H1 (cell line): ENCODE measurements around the gene RNF43. TPM values are rescaled to one million over a fixed set of nuclear protein-coding genes. Genes with fewer than 3 reads are reported as not detected.

Source experiments
- CTCF ChIA-PET: fragments of 300-600 bp; sonication (Branson Sonifier 250); formaldehyde crosslinking; loops from one replicate; lab custom pipeline; 2021; ENCODE audit not compliant: partially characterized antibody; lab: Charles Lee
- POLR2A ChIA-PET: fragments of 300-600 bp; sonication (Branson Sonifier 250); formaldehyde crosslinking; loops from one replicate; lab custom pipeline; 2021; ENCODE audit warnings: inconsistent platforms; ENCODE audit not compliant: partially characterized antibody; lab: Charles Lee
- DNase-seq, 2 experiments: peaks; one replicate each; pipeline versions ENCODE4 v3.0.0 to v3.0.0-alpha.2; 2010 to 2022; ENCODE audit warnings: low spot score in 2 of 2, low read depth in 1 of 2, mixed read lengths in 1 of 2
- FAIRE-seq: peaks from 2 replicates; lab custom pipeline; 2011; peaks lifted over from hg19 to GRCh38; lab: Jason Lieb, UNC
- H2AFZ ChIP-seq: 2 replicates; pipeline ENCODE4 v1.8.1; 2012; ENCODE audit warnings: low read length, inconsistent platforms
- H2AK5ac ChIP-seq: 2 replicates; pipeline ENCODE4 v1.6.1; 2013; ENCODE audit warnings: low read depth, low read length
- H2BK120ac ChIP-seq: replicated peaks from 2 replicates; pipeline ENCODE3; 2013; ENCODE audit warnings: low read depth, low read length, inconsistent platforms
- H2BK12ac ChIP-seq: 2 replicates; pipeline ENCODE4 v1.6.1; 2013; ENCODE audit warnings: low read depth, low read length
- H2BK15ac ChIP-seq: 2 replicates; pipeline ENCODE4 v1.6.1; 2013; ENCODE audit warnings: low read length
- H2BK20ac ChIP-seq: 2 replicates; pipeline ENCODE4 v1.6.1; 2013; ENCODE audit warnings: low read length
- H2BK5ac ChIP-seq: 2 replicates; pipeline ENCODE4 v1.6.1; 2013; ENCODE audit warnings: low read depth, low read length
- H3K14ac ChIP-seq: 2 replicates; pipeline ENCODE4 v1.6.1; 2013; ENCODE audit warnings: inconsistent platforms; ENCODE audit not compliant: insufficient read length
- H3K18ac ChIP-seq: 2 replicates; pipeline ENCODE4 v1.6.1; 2013; ENCODE audit warnings: low read length; ENCODE audit errors: extremely low read depth
- H3K23ac ChIP-seq: 2 replicates; pipeline ENCODE4 v1.6.1; 2013; ENCODE audit warnings: inconsistent platforms; ENCODE audit not compliant: insufficient read length
- H3K23me2 ChIP-seq: 2 replicates; pipeline ENCODE4 v1.6.1; 2013; ENCODE audit warnings: low read depth, low read length
- H3K27ac ChIP-seq: 2 replicates; pipeline ENCODE4 v1.6.1; 2011; ENCODE audit warnings: low read depth, low read length, inconsistent platforms
- H3K27me3 ChIP-seq, 4 experiments: replicated peaks in 1 of 4; 1 replicate in 1 of 4; 2 replicates in 3 of 4; pipeline versions ENCODE4 v1.6.1 to v1.8.1; 2011 to 2013; ENCODE audit warnings: low read length in 3 of 4, mild to moderate bottlenecking in 3 of 4, inconsistent platforms in 2 of 4, mixed read lengths in 2 of 4, moderate library complexity in 1 of 4; ENCODE audit not compliant: control insufficient read depth in 3 of 4, insufficient read depth in 3 of 4; ENCODE audit errors: extremely low read depth in 1 of 4
- H3K36me3 ChIP-seq, 4 experiments: 2 replicates each; pipeline versions ENCODE4 v1.6.1 to v1.8.1; 2011 to 2013; ENCODE audit warnings: mild to moderate bottlenecking in 4 of 4, low read length in 3 of 4, moderate library complexity in 2 of 4, control low read depth in 1 of 4, inconsistent platforms in 1 of 4; ENCODE audit not compliant: insufficient read depth in 4 of 4, control insufficient read depth in 2 of 4
- H3K4ac ChIP-seq: replicated peaks from 2 replicates; pipeline ENCODE3; 2013; ENCODE audit warnings: low read length, low read depth, mixed read lengths, inconsistent platforms; ENCODE audit not compliant: insufficient read length
- H3K4me1 ChIP-seq, 4 experiments: replicated peaks in 1 of 4; 1 replicate in 1 of 4; 2 replicates in 3 of 4; pipeline versions ENCODE4 v1.6.1 to v1.8.1; 2011 to 2013; ENCODE audit warnings: low read length in 3 of 4, inconsistent platforms in 2 of 4, mixed read lengths in 1 of 4; ENCODE audit not compliant: insufficient read depth in 4 of 4, control insufficient read depth in 3 of 4
- H3K4me2 ChIP-seq, 2 experiments: 2 replicates each; pipeline versions ENCODE4 v1.6.1 to v1.8.1; 2011 to 2013; ENCODE audit warnings: low read depth in 2 of 2, low read length in 2 of 2, control low read depth in 1 of 2, inconsistent platforms in 1 of 2, mild to moderate bottlenecking in 1 of 2; ENCODE audit not compliant: insufficient read depth in 1 of 2
- H3K4me3 ChIP-seq, 4 experiments: fragments of 200-600, 300-600 bp in 1 of 4; sonication (generic), shearing (Covaris generic), sonication (Bioruptor Twin) in 1 of 4; 2 replicates each; pipeline versions ENCODE4 v1.5.1 to v1.8.1; 2011 to 2016; ENCODE audit warnings: low read length in 4 of 4, low read depth in 3 of 4, control low read depth in 2 of 4, inconsistent platforms in 2 of 4, mild to moderate bottlenecking in 2 of 4, mixed read lengths in 1 of 4, moderate library complexity in 1 of 4; ENCODE audit not compliant: insufficient read depth in 2 of 4; ENCODE audit errors: extremely low read depth in 1 of 4
- H3K56ac ChIP-seq: replicated peaks from 2 replicates; pipeline ENCODE3; 2013; ENCODE audit warnings: low read depth, mild to moderate bottlenecking, mixed read lengths, low read length, inconsistent platforms; ENCODE audit not compliant: insufficient read length
- H3K79me1 ChIP-seq: 2 replicates; pipeline ENCODE4 v1.6.1; 2013; ENCODE audit warnings: low read depth, low read length, control low read depth
- H3K79me2 ChIP-seq, 2 experiments: 2 replicates each; pipeline versions ENCODE4 v1.6.1 to v1.8.1; 2012 to 2013; ENCODE audit warnings: low read length in 2 of 2, mild to moderate bottlenecking in 2 of 2, inconsistent platforms in 1 of 2; ENCODE audit not compliant: insufficient read depth in 2 of 2, control insufficient read depth in 1 of 2
- H3K9ac ChIP-seq, 4 experiments: replicated peaks in 1 of 4; 1 replicate in 1 of 4; 2 replicates in 3 of 4; pipeline versions ENCODE4 v1.6.1 to v1.8.1; 2011 to 2013; ENCODE audit warnings: low read depth in 3 of 4, low read length in 3 of 4, control low read depth in 2 of 4, mild to moderate bottlenecking in 2 of 4, moderate library complexity in 2 of 4, inconsistent platforms in 1 of 4; ENCODE audit errors: extremely low read depth in 1 of 4
- H3K9me3 ChIP-seq, 2 experiments: 2 replicates each; pipeline versions ENCODE4 v1.6.1 to v1.8.1; 2012 to 2013; ENCODE audit warnings: mild to moderate bottlenecking in 2 of 2, moderate library complexity in 2 of 2, control low read depth in 1 of 2, inconsistent platforms in 1 of 2, low read depth in 1 of 2, low read length in 1 of 2, mixed read lengths in 1 of 2; ENCODE audit not compliant: insufficient read depth in 2 of 2
- H4K20me1 ChIP-seq, 2 experiments: replicated peaks in 1 of 2; 2 replicates each; pipeline versions ENCODE3 to v1.8.1; 2011 to 2013; ENCODE audit warnings: inconsistent platforms in 2 of 2, low read length in 2 of 2, mild to moderate bottlenecking in 1 of 2; ENCODE audit not compliant: insufficient read depth in 2 of 2, control insufficient read depth in 1 of 2
- H4K5ac ChIP-seq: 2 replicates; pipeline ENCODE4 v1.6.1; 2013; ENCODE audit warnings: low read length, low read depth, mixed read lengths, inconsistent platforms; ENCODE audit not compliant: insufficient read length
- H4K8ac ChIP-seq: 2 replicates; pipeline ENCODE4 v1.8.0; 2013; ENCODE audit warnings: mild to moderate bottlenecking, moderate library complexity, low read length, inconsistent platforms; ENCODE audit not compliant: insufficient read depth; ENCODE audit errors: extremely low read depth
- H4K91ac ChIP-seq: replicated peaks from 2 replicates; pipeline ENCODE3; 2013; ENCODE audit warnings: low read length, mixed read lengths, inconsistent platforms; ENCODE audit not compliant: insufficient read length
- CBX5 ChIP-seq: fragments of 300-800, 300-1000 bp; sonication (generic); IDR thresholded peaks from 2 replicates; pipeline ENCODE4 v1.7.1; 2016; ENCODE audit warnings: antibody characterized with exemption, low read length, low read depth
- CBX8 ChIP-seq: fragments of 300-800, 300-1000 bp; sonication (generic); IDR thresholded peaks from 2 replicates; pipeline ENCODE4 v1.7.1; 2016; ENCODE audit warnings: low read depth, low read length, borderline replicate concordance
- CEBPB ChIP-seq: IDR thresholded peaks from 2 replicates; pipeline ENCODE4 v1.6.1; 2012; ENCODE audit warnings: low read depth, low read length
- CHD2 ChIP-seq: IDR thresholded peaks from 2 replicates; pipeline ENCODE4 v1.6.1; 2012; ENCODE audit warnings: low read length, improper control_type of control experiment
- FOSL1 ChIP-seq: IDR thresholded peaks from 2 replicates; pipeline ENCODE4 v1.6.1; 2011; ENCODE audit warnings: mild to moderate bottlenecking, low read depth, low read length, moderate library complexity; ENCODE audit not compliant: insufficient read depth
- GABPA ChIP-seq: IDR thresholded peaks from 2 replicates; pipeline ENCODE4 v1.6.1; 2011; ENCODE audit warnings: mild to moderate bottlenecking, low read length, moderate library complexity, borderline replicate concordance; ENCODE audit not compliant: insufficient read depth
- GTF2F1 ChIP-seq: IDR thresholded peaks from 2 replicates; pipeline ENCODE4 v1.6.1; 2012; ENCODE audit warnings: low read depth, low read length, improper control_type of control experiment, borderline replicate concordance
- JUND ChIP-seq: IDR thresholded peaks from 2 replicates; pipeline ENCODE4 v1.6.1; 2011; ENCODE audit warnings: mild to moderate bottlenecking, improper control_type of control experiment, low read length
- NANOG ChIP-seq: IDR thresholded peaks from 2 replicates; pipeline ENCODE4 v1.6.1; 2011; ENCODE audit warnings: low read length, low read depth, mild to moderate bottlenecking, inconsistent platforms; ENCODE audit not compliant: insufficient read depth, poor library complexity, severe bottlenecking
- POU5F1 ChIP-seq: IDR thresholded peaks from 2 replicates; pipeline ENCODE4 v1.6.1; 2011; ENCODE audit warnings: low read depth, mild to moderate bottlenecking, low read length, moderate library complexity
- RBBP5 ChIP-seq: IDR thresholded peaks from 2 replicates; pipeline ENCODE4 v1.7.1; 2012; ENCODE audit warnings: low read depth, mild to moderate bottlenecking, inconsistent platforms, low read length, moderate library complexity, borderline replicate concordance
- SP4 ChIP-seq: IDR thresholded peaks from 2 replicates; pipeline ENCODE4 v1.6.1; 2012; ENCODE audit warnings: low read length, inconsistent platforms
- TAF1 ChIP-seq: IDR thresholded peaks from 2 replicates; pipeline ENCODE4 v1.6.1; 2011; ENCODE audit warnings: mild to moderate bottlenecking, low read depth, low read length
- ZNF274 ChIP-seq: IDR thresholded peaks from 2 replicates; pipeline ENCODE4 v1.7.0; 2012; ENCODE audit warnings: low read length, borderline replicate concordance; ENCODE audit errors: extremely low read depth
- polyA plus RNA-seq, 7 experiments: library from polyadenylated mRNA; depleted of rRNA in 3 of 7; stranded (reverse) in 5 of 7; unstranded in 2 of 7; fragments of >200 nt in 5 of 7; fragments of 200-250 nt in 2 of 7; gene quantifications; 1 replicate in 5 of 7; 2 replicates in 1 of 7; 4 replicates in 1 of 7; pipeline versions ENCODE4 v1.2.1 to v1.2.3, GENCODE V29; 2011 to 2013; ENCODE audit warnings: missing spikeins in 2 of 7, mixed read lengths in 2 of 7
- total RNA-seq: library from RNA; stranded (reverse); fragmentation: NEBNext Ultra II Directional; extraction: Animal tissue kit (Norgen Biotek cat#: 25700); gene quantifications from 2 replicates; pipeline ENCODE4 v1.2.1, GENCODE V29; 2021
- TF ChIP-seq, protein P1 (sequence below): IDR thresholded peaks from 2 replicates; pipeline ENCODE4 v1.6.1; 2012; ENCODE audit warnings: inconsistent platforms

The RNF43 gene
- total and polyA plus RNA-seq, 2 of the 8 experiments (the other 6 are each of a cell fraction or from before 2014, with no cell fraction given): 0.89 to 1.5 TPM

DNA sequence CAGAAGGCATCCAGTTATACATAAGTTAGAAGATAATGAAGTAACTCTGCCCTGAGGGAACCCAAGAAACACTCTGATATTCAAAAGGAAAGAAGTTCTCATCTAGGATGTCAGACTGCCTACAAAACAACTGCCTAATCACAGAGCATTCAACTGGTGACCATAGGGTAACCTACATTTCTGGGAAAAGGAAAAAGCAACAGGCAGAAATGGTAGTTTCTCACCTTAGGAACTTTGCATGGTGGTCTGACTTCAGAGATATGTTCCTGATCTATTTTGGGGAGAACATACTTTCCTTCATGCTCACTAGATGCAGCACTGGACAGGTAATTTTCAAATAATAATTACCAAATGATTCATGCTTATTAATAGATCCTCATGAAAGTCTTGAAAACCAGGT is 16.5 kb downstream of the RNF43 start:
- H3K23ac ChIP-seq: no peak overlapping the region
- peaks cover 0 to 2% of the 10 kb centered on the region in 2 experiments for H4K20me1 ChIP-seq
- ChIA-PET CTCF (interaction anchor here (1.2 to 1.7 kb wide), 3 partner anchors 17 to 23 kb away, joined by 3 to 8 read pairs (median 6); partner anchors contain the start of gene RNF43), POLR2A (interaction anchor here (2.7 kb wide), 1 partner anchor 16 kb away, joined by 9 read pairs; the partner anchor contains the start of gene RNF43)
- H2AK5ac ChIP-seq: no peak overlapping the region
- no peak overlapping the region for H3K4ac ChIP-seq
- no peak overlapping the region for H4K5ac ChIP-seq
- H3K23me2 ChIP-seq: no peaks in the 10 kb centered on the region
- H2BK12ac ChIP-seq: no peak overlapping the region
- H3K9me3 ChIP-seq: no peaks in the 10 kb centered on the region
- DNase-seq: no peak
- H3K36me3 ChIP-seq: no peaks in the 10 kb centered on the region
- no peaks in the 10 kb centered on the region for H3K79me2 ChIP-seq
- no peak overlapping the region for H3K56ac ChIP-seq
- H3K18ac ChIP-seq: no peak overlapping the region
- no peak overlapping the region for H2BK120ac ChIP-seq
- no peak overlapping the region for H4K91ac ChIP-seq
- H3K79me1 ChIP-seq: no peaks in the 10 kb centered on the region
- no peak overlapping the region for H2BK20ac ChIP-seq
- H2BK5ac ChIP-seq: no peak overlapping the region
- no peak overlapping the region for H2BK15ac ChIP-seq
- H3K9ac ChIP-seq: no peak overlapping the region
- no peak overlapping the region for H3K4me3 ChIP-seq
- no peak for FAIRE-seq
- H3K27me3 ChIP-seq: peaks cover 19 to 53% (median 39%) of the 10 kb centered on the region in 4 experiments; a peak in 6 of 7 replicates
- H2AFZ ChIP-seq: no peak overlapping the region
- no peak overlapping the region for H3K27ac ChIP-seq
- no peak overlapping the region for H4K8ac ChIP-seq
- peaks cover 2 to 12% (median 8%) of the 10 kb centered on the region in 4 experiments; a peak in 4 of 7 replicates for H3K4me1 ChIP-seq
- H3K4me2 ChIP-seq: no peak overlapping the region
- H3K14ac ChIP-seq: no peak overlapping the region
- TF ChIP-seq CBX5 (no peak), FOSL1 (no peak), CEBPB (no peak), ZNF274 (no peak), NANOG (no peak), TAF1 (no peak), GABPA (no peak), GTF2F1 (no peak), SP4 (no peak), RBBP5 (no peak), POU5F1 (no peak), JUND (no peak), CBX8 (no peak), CHD2 (no peak)
- TF ChIP-seq, protein P1, sequence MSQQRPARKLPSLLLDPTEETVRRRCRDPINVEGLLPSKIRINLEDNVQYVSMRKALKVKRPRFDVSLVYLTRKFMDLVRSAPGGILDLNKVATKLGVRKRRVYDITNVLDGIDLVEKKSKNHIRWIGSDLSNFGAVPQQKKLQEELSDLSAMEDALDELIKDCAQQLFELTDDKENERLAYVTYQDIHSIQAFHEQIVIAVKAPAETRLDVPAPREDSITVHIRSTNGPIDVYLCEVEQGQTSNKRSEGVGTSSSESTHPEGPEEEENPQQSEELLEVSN: no peak
